Smooth muscle cell (in vitro differentiated cells): ENCODE results near the gene BCS1L. TPM values are rescaled to one million over a fixed set of nuclear protein-coding genes. Genes with fewer than 3 reads are reported as not detected.

ENCODE experiments used
- DNase-seq: peaks from one replicate; lab custom pipeline; 2025; ENCODE audit not compliant: unreplicated experiment; lab: John Stamatoyannopoulos, UW
- H2AFZ ChIP-seq: fragments of 200-600 bp; sonication (generic); 2 replicates; pipeline ENCODE4 v1.6.0; 2016; ENCODE audit warnings: antibody characterized with exemption, low read depth, mild to moderate bottlenecking
- H3F3A ChIP-seq: fragments of 200-600 bp; sonication (generic); 2 replicates; pipeline ENCODE4 v1.6.0; 2017; ENCODE audit warnings: antibody characterized with exemption, low read depth
- H3K27ac ChIP-seq: fragments of 200-600 bp; sonication (generic); 2 replicates; pipeline ENCODE4 v1.5.1; 2016; ENCODE audit warnings: low read depth, mild to moderate bottlenecking
- H3K27me3 ChIP-seq: fragments of 200-600 bp; sonication (generic); 2 replicates; pipeline ENCODE4 v1.6.1; 2016; ENCODE audit warnings: low read depth, mild to moderate bottlenecking
- H3K36me3 ChIP-seq: fragments of 200-600 bp; sonication (generic); 2 replicates; pipeline ENCODE4 v1.5.1; 2016; ENCODE audit warnings: low read depth
- H3K4me1 ChIP-seq: fragments of 200-600 bp; sonication (generic); 2 replicates; pipeline ENCODE4 v1.5.1; 2016; ENCODE audit warnings: low read depth
- H3K4me2 ChIP-seq: fragments of 200-600 bp; sonication (generic); 2 replicates; pipeline ENCODE4 v1.6.0; 2016; ENCODE audit warnings: mild to moderate bottlenecking
- H3K4me3 ChIP-seq: fragments of 200-600 bp; sonication (generic); 2 replicates; pipeline ENCODE4 v1.5.1; 2016; ENCODE audit warnings: mild to moderate bottlenecking
- H3K79me2 ChIP-seq: fragments of 200-600 bp; sonication (generic); 2 replicates; pipeline ENCODE4 v1.6.0; 2016; ENCODE audit warnings: low read depth, mild to moderate bottlenecking
- H3K9ac ChIP-seq: fragments of 200-600 bp; sonication (generic); 2 replicates; pipeline ENCODE4 v1.6.0; 2016; ENCODE audit warnings: low read depth
- H3K9me3 ChIP-seq: fragments of 200-600 bp; sonication (generic); replicated peaks from 2 replicates; pipeline ENCODE4 v1.5.1; 2016; ENCODE audit warnings: low read depth
- H4K20me1 ChIP-seq: fragments of 200-600 bp; sonication (generic); 2 replicates; pipeline ENCODE4 v1.6.0; 2016; ENCODE audit warnings: low read depth
- CTCF ChIP-seq: fragments of 200-600 bp; sonication (generic); IDR thresholded peaks from 2 replicates; pipeline ENCODE4 v1.5.1; 2017; ENCODE audit warnings: borderline replicate concordance, mild to moderate bottlenecking, antibody characterized with exemption; ENCODE audit not compliant: insufficient read depth, poor library complexity, severe bottlenecking
- WGBS: methylation state at CpG from one replicate; pipeline ENCODE4 v1.1.7; 2016; ENCODE audit warnings: low lambda C conversion rate; 5-methylcytosine and 5-hydroxymethylcytosine counted together
- polyA plus RNA-seq: library from polyadenylated mRNA; unstranded; fragments of >200 nt; fragmentation: Nextera tagmentation; extraction: Ambion mirVana; gene quantifications from 2 replicates; pipeline ENCODE4 v1.2.1, GENCODE V29; 2016
- total RNA-seq: library from RNA; depleted of rRNA; stranded (reverse); fragments of >200 nt; gene quantifications from 2 replicates; pipeline ENCODE4 v1.2.3, GENCODE V29; 2014

BCS1L gene
- total and polyA plus RNA-seq, 2 experiments from 2014 or later = 23.8 to 39.5 TPM

DNA sequence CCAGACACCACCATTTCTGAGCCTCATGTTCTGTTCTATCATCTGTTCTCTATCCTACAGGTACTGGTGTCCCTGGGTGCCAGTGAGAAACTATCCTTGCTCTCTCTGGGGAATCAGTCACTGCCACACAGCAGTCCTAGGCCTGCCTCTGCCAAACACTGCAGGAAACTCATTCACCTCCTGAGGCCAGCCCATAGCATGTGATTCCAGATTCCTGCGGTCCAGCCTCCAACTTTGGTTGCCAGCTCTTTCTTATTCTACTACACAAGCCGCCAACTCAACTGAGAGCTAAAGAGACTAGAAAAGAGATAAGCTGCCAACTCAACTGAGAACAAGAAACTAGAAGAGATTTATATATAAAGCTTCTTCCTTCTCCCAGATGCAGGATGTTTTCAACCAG lies 42.3 kb downstream of the BCS1L start:
- WGBS = 98% methylated on average over 2 of the region's 2 CpGs

DNA sequence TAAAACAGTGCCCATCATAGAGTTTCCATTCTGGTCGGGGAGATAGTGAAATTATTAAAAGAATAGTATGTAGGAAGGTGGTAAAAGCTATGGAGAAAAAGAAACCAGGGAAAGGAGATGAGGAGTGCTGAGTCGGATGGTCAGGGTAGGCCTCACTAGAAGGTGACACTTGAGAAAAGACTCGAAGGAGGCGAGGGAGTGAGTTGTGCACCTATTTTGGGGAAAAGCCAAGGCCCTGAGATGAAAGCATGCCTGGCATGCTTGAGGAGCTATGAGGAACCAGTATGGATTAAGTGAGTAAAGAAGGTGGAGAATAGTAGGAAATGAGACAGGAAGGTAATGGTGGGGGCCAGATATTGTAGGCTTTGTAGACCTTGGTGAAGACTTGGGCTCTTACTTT lies 43.9 kb downstream of the BCS1L start:
- Histone ChIP-seq H4K20me1 (no peaks in the 10 kb centered on the region), H3K4me3 (no peak overlapping the region), H3K27ac (no peak overlapping the region), H2AFZ (no peak overlapping the region), H3F3A (no peaks in the 10 kb centered on the region), H3K9me3 (no peaks in the 10 kb centered on the region), H3K4me2 (no peak overlapping the region), H3K79me2 (no peaks in the 10 kb centered on the region), H3K9ac (no peak overlapping the region), H3K4me1 (no peaks in the 10 kb centered on the region), H3K36me3 (no peaks in the 10 kb centered on the region), H3K27me3 (no peaks in the 10 kb centered on the region)
- TF ChIP-seq CTCF = no peak
- 91% methylated on average over 4 of the region's 4 CpGs for WGBS
- DNase-seq = no peak

More for the DNA sequence above, 42.3 kb downstream of the BCS1L start:
- Histone ChIP-seq H3K4me3 (no peak overlapping the region), H3F3A (no peaks in the 10 kb centered on the region), H3K9me3 (no peaks in the 10 kb centered on the region), H4K20me1 (no peaks in the 10 kb centered on the region), H3K9ac (no peak overlapping the region), H3K4me2 (no peak overlapping the region), H3K27ac (no peak overlapping the region), H2AFZ (no peak overlapping the region), H3K4me1 (no peaks in the 10 kb centered on the region), H3K27me3 (no peaks in the 10 kb centered on the region), H3K36me3 (no peaks in the 10 kb centered on the region), H3K79me2 (no peaks in the 10 kb centered on the region)
- no peak for DNase-seq
- no peak for TF ChIP-seq CTCF

GRCh38 chr2:218708086-218708485 lies 48.6 kb downstream of the BCS1L start:
- Histone ChIP-seq H3K9ac (no peak overlapping the region), H2AFZ (no peak overlapping the region), H3F3A (no peaks in the 10 kb centered on the region), H3K4me1 (no peaks in the 10 kb centered on the region), H4K20me1 (no peaks in the 10 kb centered on the region), H3K27me3 (no peaks in the 10 kb centered on the region), H3K9me3 (no peaks in the 10 kb centered on the region), H3K79me2 (peaks cover 17% of the 10 kb centered on the region), H3K4me3 (no peak overlapping the region), H3K4me2 (no peak overlapping the region), H3K36me3 (no peaks in the 10 kb centered on the region), H3K27ac (no peak overlapping the region)
- WGBS = 92% methylated on average over 4 of the region's 4 CpGs
- TF ChIP-seq CTCF = no peak
- no peak for DNase-seq

- H4K20me1 ChIP-seq = peaks cover 10% of the 10 kb centered on the region
- no peaks in the 10 kb centered on the region for H3K36me3 ChIP-seq
- H3K27me3 ChIP-seq = no peaks in the 10 kb centered on the region
- H3K4me2 ChIP-seq = peak overlapping the region; percentile 61
- H3K27ac ChIP-seq = no peak overlapping the region
- WGBS = 90% methylated on average over 8 of the region's 8 CpGs
- no peak for DNase-seq
- no peak overlapping the region for H3K9ac ChIP-seq
- H3K4me3 ChIP-seq = no peak overlapping the region
- H3F3A ChIP-seq = no peaks in the 10 kb centered on the region
- no peak for TF ChIP-seq CTCF
- H3K9me3 ChIP-seq = no peaks in the 10 kb centered on the region
- no peaks in the 10 kb centered on the region for H3K4me1 ChIP-seq
- no peak overlapping the region for H2AFZ ChIP-seq
- H3K79me2 ChIP-seq = peaks cover 33% of the 10 kb centered on the region
These were observed 50.4 kb downstream of the BCS1L start for GRCh38 chr2:218709908-218710307.
